HTR-8/SVneo (cell line): Measurements from ENCODE around the gene ESR2.

Experiments
- DNase-seq: peaks from one replicate; pipeline ENCODE4 v3.0.0; 2011; ENCODE audit warnings: low spot score, mixed read lengths; ENCODE audit not compliant: insufficient read length
- FAIRE-seq: peaks from 2 replicates; lab custom pipeline; 2011; peaks lifted over from hg19 to GRCh38; lab: Jason Lieb, UNC

Gene ESR2

GRCh38 chr14:64110802-64111201, 183.4 kb downstream of the ESR2 start:
- DNase-seq (no peak), FAIRE-seq (peak; percentile 13)

- DNase-seq (no peak), FAIRE-seq (peak; percentile 97)
These were observed 184.2 kb downstream of the ESR2 start for GRCh38 chr14:64109819-64110554.

GRCh38 chr14:64107438-64107837, 186.7 kb downstream of the ESR2 start:
- DNase-seq = no peak
- FAIRE-seq = peak; percentile 97

GRCh38 chr14:64098120-64098519, 196.1 kb downstream of the ESR2 start:
- FAIRE-seq = no peak
- no peak for DNase-seq

- DNase-seq = no peak
- peak; percentile 95 for FAIRE-seq
These were observed 198.6 kb downstream of the ESR2 start for GRCh38 chr14:64095620-64096019.

- FAIRE-seq (no peak), DNase-seq (no peak)
These were observed 201.2 kb downstream of the ESR2 start for GRCh38 chr14:64092940-64093339.

- DNase-seq (no peak), FAIRE-seq (no peak)
These were observed 201.8 kb downstream of the ESR2 start for GRCh38 chr14:64092338-64092737.

GRCh38 chr14:64091217-64091616, 203.0 kb downstream of the ESR2 start:
- FAIRE-seq = peak; percentile 91

GRCh38 chr14:64089920-64090319, 204.3 kb downstream of the ESR2 start:
- FAIRE-seq = peak; percentile 95
- no peak for DNase-seq

More at GRCh38 chr14:64091217-64091616, 203.0 kb downstream of the ESR2 start:
- no peak for DNase-seq

- FAIRE-seq (peak; percentile 16), DNase-seq (no peak)
These were observed 205.6 kb downstream of the ESR2 start for GRCh38 chr14:64088647-64088964.

- DNase-seq (no peak), FAIRE-seq (no peak)
These were observed 211.3 kb downstream of the ESR2 start for GRCh38 chr14:64082837-64083236.

- FAIRE-seq (no peak), DNase-seq (no peak)
These were observed 212.9 kb downstream of the ESR2 start for GRCh38 chr14:64081174-64081746.

GRCh38 chr14:64080452-64080851, 213.7 kb downstream of the ESR2 start:
- DNase-seq = no peak
- FAIRE-seq = peak; percentile 99

GRCh38 chr14:64075613-64076005, 218.6 kb downstream of the ESR2 start:
- FAIRE-seq = peak; percentile 92
- DNase-seq = no peak

GRCh38 chr14:64074961-64075612, 219.1 kb downstream of the ESR2 start:
- FAIRE-seq (no peak), DNase-seq (peak; percentile 75)

- FAIRE-seq (peak; percentile 96), DNase-seq (no peak)
These were observed 224.4 kb downstream of the ESR2 start for GRCh38 chr14:64069634-64070359.

GRCh38 chr14:64064447-64064846, 229.7 kb downstream of the ESR2 start:
- no peak for DNase-seq
- no peak for FAIRE-seq

- DNase-seq (no peak), FAIRE-seq (peak; percentile 42)
These were observed 231.6 kb downstream of the ESR2 start for GRCh38 chr14:64062381-64063115.

GRCh38 chr14:64061706-64062105, 232.5 kb downstream of the ESR2 start:
- DNase-seq (no peak), FAIRE-seq (no peak)

GRCh38 chr14:64061115-64061514, 233.1 kb downstream of the ESR2 start:
- DNase-seq (no peak), FAIRE-seq (no peak)
